ENCODE measurements around the gene SLC43A3.

Gene SLC43A3

GRCh38 chr11:57438345-57439285 is 11.7 kb upstream of the SLC43A3 start:
- Histone ChIP-seq H3K27me3 (ENCODE audit: insufficient read depth, low read length) (0 out of 2 replicates have a peak, but pooled peaks cover 2% of the 10 kb centered on the region), H3K27ac (ENCODE audit: low read length) (no peak overlapping the region), H3K4me3 (ENCODE audit: low read length) (no peak overlapping the region), H3K9me3 (ENCODE audit: insufficient read depth, low read depth, low read length) (no peaks in the 10 kb centered on the region), H3K36me3 (ENCODE audit: insufficient read depth, low read depth, low read length) (no peaks in the 10 kb centered on the region), H3K4me1 (ENCODE audit: insufficient read depth, low read length) (no peaks in the 10 kb centered on the region), H3K9ac (ENCODE audit: low read depth, low read length) (no peak overlapping the region)

- Histone ChIP-seq H3K4me3 (ENCODE audit: low read length) (no peak overlapping the region), H3K27ac (ENCODE audit: low read length) (no peak overlapping the region), H3K27me3 (ENCODE audit: insufficient read depth, low read length) (0 out of 2 replicates have a peak, but pooled peaks cover 4% of the 10 kb centered on the region), H3K4me1 (ENCODE audit: insufficient read depth, low read length) (no peaks in the 10 kb centered on the region), H3K36me3 (ENCODE audit: insufficient read depth, low read depth, low read length) (no peaks in the 10 kb centered on the region), H3K9me3 (ENCODE audit: insufficient read depth, low read depth, low read length) (no peaks in the 10 kb centered on the region), H3K9ac (ENCODE audit: low read depth, low read length) (no peak overlapping the region)
Observed at GRCh38 chr11:57436031-57436430, 9.1 kb upstream of the SLC43A3 start.

- no peaks in the 10 kb centered on the region for H3K36me3 ChIP-seq (ENCODE audit: insufficient read depth, low read depth, low read length)
- no peaks in the 10 kb centered on the region for H3K9me3 ChIP-seq (ENCODE audit: insufficient read depth, low read depth, low read length)
- H3K27me3 ChIP-seq (ENCODE audit: insufficient read depth, low read length): peaks cover 8% of the 10 kb centered on the region
- H3K4me1 ChIP-seq (ENCODE audit: insufficient read depth, low read length): no peaks in the 10 kb centered on the region
- H3K27ac ChIP-seq (ENCODE audit: low read length): no peak overlapping the region
- no peak overlapping the region for H3K4me3 ChIP-seq (ENCODE audit: low read length)
- H3K9ac ChIP-seq (ENCODE audit: low read depth, low read length): no peak overlapping the region
Observed at GRCh38 chr11:57434640-57435546, 8.0 kb upstream of the SLC43A3 start.

- no peak overlapping the region for H3K4me3 ChIP-seq (ENCODE audit: low read length)
- H3K27ac ChIP-seq (ENCODE audit: low read length): no peak overlapping the region
- H3K36me3 ChIP-seq (ENCODE audit: insufficient read depth, low read depth, low read length): no peaks in the 10 kb centered on the region
- H3K9me3 ChIP-seq (ENCODE audit: insufficient read depth, low read depth, low read length): no peaks in the 10 kb centered on the region
- no peaks in the 10 kb centered on the region for H3K4me1 ChIP-seq (ENCODE audit: insufficient read depth, low read length)
- peaks cover 30% of the 10 kb centered on the region for H3K27me3 ChIP-seq (ENCODE audit: insufficient read depth, low read length)
- no peak overlapping the region for H3K9ac ChIP-seq (ENCODE audit: low read depth, low read length)
Observed at GRCh38 chr11:57432714-57433163, 5.8 kb upstream of the SLC43A3 start.

- Histone ChIP-seq H3K27ac (ENCODE audit: low read length) (no peak overlapping the region), H3K9ac (ENCODE audit: low read depth, low read length) (no peak overlapping the region), H3K27me3 (ENCODE audit: insufficient read depth, low read length) (peaks cover 32% of the 10 kb centered on the region), H3K4me3 (ENCODE audit: low read length) (no peak overlapping the region), H3K36me3 (ENCODE audit: insufficient read depth, low read depth, low read length) (no peaks in the 10 kb centered on the region), H3K4me1 (ENCODE audit: insufficient read depth, low read length) (no peaks in the 10 kb centered on the region; the same call in 1 of the 2 replicates), H3K9me3 (ENCODE audit: insufficient read depth, low read depth, low read length) (no peaks in the 10 kb centered on the region)
Observed at GRCh38 chr11:57432149-57432561, 5.2 kb upstream of the SLC43A3 start.

GRCh38 chr11:57430952-57431351 is 4.0 kb upstream of the SLC43A3 start:
- no peak overlapping the region for H3K4me3 ChIP-seq (ENCODE audit: low read length)
- H3K27ac ChIP-seq (ENCODE audit: low read length): no peak overlapping the region
- H3K27me3 ChIP-seq (ENCODE audit: insufficient read depth, low read length): peaks cover 39% of the 10 kb centered on the region
- no peak overlapping the region for H3K9ac ChIP-seq (ENCODE audit: low read depth, low read length)
- no peaks in the 10 kb centered on the region for H3K9me3 ChIP-seq (ENCODE audit: insufficient read depth, low read depth, low read length)
- peaks cover 6% of the 10 kb centered on the region for H3K4me1 ChIP-seq (ENCODE audit: insufficient read depth, low read length)
- 0 out of 2 replicates have a peak, but pooled peaks cover under 1% of the 10 kb centered on the region for H3K36me3 ChIP-seq (ENCODE audit: insufficient read depth, low read depth, low read length)

- peaks cover 45% of the 10 kb centered on the region for H3K27me3 ChIP-seq (ENCODE audit: insufficient read depth, low read length)
- no peak overlapping the region for H3K4me3 ChIP-seq (ENCODE audit: low read length)
- no peak overlapping the region for H3K9ac ChIP-seq (ENCODE audit: low read depth, low read length)
- peaks cover 8% of the 10 kb centered on the region for H3K4me1 ChIP-seq (ENCODE audit: insufficient read depth, low read length)
- H3K36me3 ChIP-seq (ENCODE audit: insufficient read depth, low read depth, low read length): peaks cover 8% of the 10 kb centered on the region; the same call in 1 of the 2 replicates
- H3K9me3 ChIP-seq (ENCODE audit: insufficient read depth, low read depth, low read length): no peaks in the 10 kb centered on the region
- H3K27ac ChIP-seq (ENCODE audit: low read length): no peak overlapping the region
Observed at GRCh38 chr11:57429946-57430345, 3.0 kb upstream of the SLC43A3 start.

- Histone ChIP-seq H3K9me3 (ENCODE audit: insufficient read depth, low read depth, low read length) (no peaks in the 10 kb centered on the region), H3K9ac (ENCODE audit: low read depth, low read length) (no peak overlapping the region), H3K4me1 (ENCODE audit: insufficient read depth, low read length) (peaks cover 8% of the 10 kb centered on the region), H3K27ac (ENCODE audit: low read length) (no peak overlapping the region), H3K4me3 (ENCODE audit: low read length) (no peak overlapping the region), H3K36me3 (ENCODE audit: insufficient read depth, low read depth, low read length) (peaks cover 17% of the 10 kb centered on the region; the same call in 1 of the 2 replicates), H3K27me3 (ENCODE audit: insufficient read depth, low read length) (peaks cover 43% of the 10 kb centered on the region)
Observed at GRCh38 chr11:57428643-57429042, 1.7 kb upstream of the SLC43A3 start.

GRCh38 chr11:57427727-57428082 is 784 bp upstream of the SLC43A3 start:
- H3K9ac ChIP-seq (ENCODE audit: low read depth, low read length): no peak overlapping the region; the same call in 1 of the 2 replicates
- H3K4me3 ChIP-seq (ENCODE audit: low read length): no peak overlapping the region
- H3K36me3 ChIP-seq (ENCODE audit: insufficient read depth, low read depth, low read length): peaks cover 24% of the 10 kb centered on the region; the same call in 1 of the 2 replicates
- peaks cover 40% of the 10 kb centered on the region for H3K27me3 ChIP-seq (ENCODE audit: insufficient read depth, low read length)
- H3K4me1 ChIP-seq (ENCODE audit: insufficient read depth, low read length): peaks cover 8% of the 10 kb centered on the region
- no peak overlapping the region for H3K27ac ChIP-seq (ENCODE audit: low read length)
- no peaks in the 10 kb centered on the region for H3K9me3 ChIP-seq (ENCODE audit: insufficient read depth, low read depth, low read length)

- peaks cover 40% of the 10 kb centered on the region for H3K27me3 ChIP-seq (ENCODE audit: insufficient read depth, low read length)
- peaks cover 30% of the 10 kb centered on the region; the same call in 1 of the 2 replicates for H3K36me3 ChIP-seq (ENCODE audit: insufficient read depth, low read depth, low read length)
- peaks cover 8% of the 10 kb centered on the region for H3K4me1 ChIP-seq (ENCODE audit: insufficient read depth, low read length)
- no peaks in the 10 kb centered on the region for H3K9me3 ChIP-seq (ENCODE audit: insufficient read depth, low read depth, low read length)
- peak overlapping the region; percentile 63 for H3K4me3 ChIP-seq (ENCODE audit: low read length)
- H3K27ac ChIP-seq (ENCODE audit: low read length): no peak overlapping the region
- peak overlapping the region; percentile 59; the same call in 1 of the 2 replicates for H3K9ac ChIP-seq (ENCODE audit: low read depth, low read length)
Observed at GRCh38 chr11:57426439-57426928, 437 bp downstream of the SLC43A3 start.

Data from iPS-20b (cell line).